ENCODE measurements around the gene HIVEP1. TPM values are rescaled to one million over a fixed set of nuclear protein-coding genes. Genes with fewer than 3 reads are reported as not detected.

Gene HIVEP1
- total RNA-seq, 1 donor from 2014 or later, result 37.1 TPM

DNA sequence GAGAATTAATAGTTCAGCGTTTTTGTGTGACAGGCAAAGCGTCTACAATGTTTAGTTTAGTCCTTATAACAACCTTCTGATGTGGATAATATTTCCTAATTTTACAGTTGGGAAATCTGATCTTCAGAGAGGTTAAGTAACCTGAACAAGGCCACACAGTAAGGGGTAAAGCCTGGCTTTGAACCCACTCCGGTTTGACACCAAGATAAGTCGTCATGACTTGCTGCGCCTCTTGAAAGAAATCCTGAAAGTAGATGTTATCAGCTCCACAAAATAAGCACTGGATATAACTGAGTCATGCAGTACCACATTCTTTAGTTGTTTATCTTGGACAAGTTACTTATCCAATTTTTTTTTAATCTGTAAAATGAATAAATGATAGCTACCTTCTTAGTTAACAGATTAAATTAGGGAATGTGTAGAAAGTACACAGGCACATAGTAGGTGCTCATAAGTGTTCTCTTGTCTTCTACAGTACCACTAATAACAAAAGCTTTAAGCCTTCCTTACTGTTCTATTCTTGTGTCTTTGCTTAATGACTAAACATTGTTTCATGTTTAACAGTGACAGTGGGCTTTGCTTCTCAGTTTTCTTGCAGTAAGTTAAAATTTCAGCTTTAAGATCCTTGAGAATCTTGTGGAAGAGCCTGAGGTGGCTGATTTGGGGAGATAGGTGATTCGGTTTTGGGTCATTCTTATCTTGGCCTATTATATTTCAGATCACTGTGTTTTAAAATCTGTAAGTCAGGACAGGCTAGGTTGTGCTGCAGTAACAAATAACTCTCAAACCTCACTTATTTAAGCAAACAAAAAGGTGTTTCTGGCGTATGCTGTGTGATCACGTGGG is 2.1 kb downstream of the HIVEP1 start:
- H3K4me3 Mint-ChIP-seq (ENCODE audit: unreplicated experiment), result peak overlapping the region; percentile 92
- H3K27ac Mint-ChIP-seq (ENCODE audit: unreplicated experiment), result peak overlapping the region; percentile 88
- TF ChIP-seq, protein P1, sequence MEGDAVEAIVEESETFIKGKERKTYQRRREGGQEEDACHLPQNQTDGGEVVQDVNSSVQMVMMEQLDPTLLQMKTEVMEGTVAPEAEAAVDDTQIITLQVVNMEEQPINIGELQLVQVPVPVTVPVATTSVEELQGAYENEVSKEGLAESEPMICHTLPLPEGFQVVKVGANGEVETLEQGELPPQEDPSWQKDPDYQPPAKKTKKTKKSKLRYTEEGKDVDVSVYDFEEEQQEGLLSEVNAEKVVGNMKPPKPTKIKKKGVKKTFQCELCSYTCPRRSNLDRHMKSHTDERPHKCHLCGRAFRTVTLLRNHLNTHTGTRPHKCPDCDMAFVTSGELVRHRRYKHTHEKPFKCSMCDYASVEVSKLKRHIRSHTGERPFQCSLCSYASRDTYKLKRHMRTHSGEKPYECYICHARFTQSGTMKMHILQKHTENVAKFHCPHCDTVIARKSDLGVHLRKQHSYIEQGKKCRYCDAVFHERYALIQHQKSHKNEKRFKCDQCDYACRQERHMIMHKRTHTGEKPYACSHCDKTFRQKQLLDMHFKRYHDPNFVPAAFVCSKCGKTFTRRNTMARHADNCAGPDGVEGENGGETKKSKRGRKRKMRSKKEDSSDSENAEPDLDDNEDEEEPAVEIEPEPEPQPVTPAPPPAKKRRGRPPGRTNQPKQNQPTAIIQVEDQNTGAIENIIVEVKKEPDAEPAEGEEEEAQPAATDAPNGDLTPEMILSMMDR (IDR thresholded peaks at IDR 0.05; ENCODE audit: partially characterized antibody, unreplicated experiment), result no peak
- DNase-seq, result no peak
- peaks cover 16% of the 10 kb centered on the region for H3K4me1 Mint-ChIP-seq (ENCODE audit: low read depth, unreplicated experiment)
- peaks cover 8% of the 10 kb centered on the region for H3K9me3 Mint-ChIP-seq (ENCODE audit: unreplicated experiment)
- peaks cover 12% of the 10 kb centered on the region for H3K36me3 Mint-ChIP-seq (ENCODE audit: unreplicated experiment)
- peaks cover 10% of the 10 kb centered on the region for H3K27me3 Mint-ChIP-seq (ENCODE audit: unreplicated experiment)

DNA sequence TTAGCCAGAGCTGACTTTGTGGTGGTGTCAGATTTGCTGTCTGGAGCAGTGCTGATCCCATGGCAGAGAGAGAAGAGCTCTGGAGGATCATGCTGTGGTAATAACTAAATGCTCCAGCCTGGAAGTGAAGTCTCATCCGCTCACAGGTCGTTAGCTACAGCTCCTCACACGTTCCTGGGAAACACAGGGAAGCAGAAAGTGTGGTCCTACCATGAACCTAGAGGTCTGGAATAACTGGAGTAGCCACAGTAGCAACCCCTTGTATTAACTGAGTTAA is 2.7 kb downstream of the HIVEP1 start:
- peak overlapping the region; percentile 67 for H3K4me3 Mint-ChIP-seq (ENCODE audit: unreplicated experiment)
- peaks cover 8% of the 10 kb centered on the region for H3K27me3 Mint-ChIP-seq (ENCODE audit: unreplicated experiment)
- TF ChIP-seq, protein P1 (IDR thresholded peaks at IDR 0.05; ENCODE audit: partially characterized antibody, unreplicated experiment), result no peak
- peaks cover 14% of the 10 kb centered on the region for H3K4me1 Mint-ChIP-seq (ENCODE audit: low read depth, unreplicated experiment)
- no peak for DNase-seq
- H3K27ac Mint-ChIP-seq (ENCODE audit: unreplicated experiment), result no peak overlapping the region
- peaks cover 12% of the 10 kb centered on the region for H3K36me3 Mint-ChIP-seq (ENCODE audit: unreplicated experiment)
- H3K9me3 Mint-ChIP-seq (ENCODE audit: unreplicated experiment), result peaks cover 7% of the 10 kb centered on the region

DNA sequence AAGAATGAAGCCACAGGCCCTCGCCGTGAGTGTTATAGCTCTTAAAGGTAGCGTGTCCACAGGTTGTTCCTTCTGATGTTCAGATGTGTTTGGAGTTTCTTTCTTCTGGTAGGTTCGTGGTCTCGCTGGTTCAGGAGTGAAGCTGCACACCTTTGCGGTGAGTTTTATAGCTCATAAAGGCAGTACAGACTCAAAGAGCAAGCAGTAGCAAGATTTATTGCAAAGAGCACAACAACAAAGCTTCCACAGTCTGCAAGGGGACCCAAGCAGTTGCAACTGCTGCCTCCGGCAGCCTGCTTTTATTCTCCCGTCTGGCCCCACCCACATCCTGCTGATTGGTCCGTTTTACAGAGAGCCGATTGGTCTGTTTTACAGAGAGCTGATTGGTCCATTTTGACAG is 5.2 kb downstream of the HIVEP1 start:
- Mint-ChIP-seq H3K4me3 (ENCODE audit: unreplicated experiment) (no peak overlapping the region), H3K27ac (ENCODE audit: unreplicated experiment) (no peak overlapping the region), H3K9me3 (ENCODE audit: unreplicated experiment) (peaks cover 7% of the 10 kb centered on the region), H3K27me3 (ENCODE audit: unreplicated experiment) (peaks cover 5% of the 10 kb centered on the region), H3K36me3 (ENCODE audit: unreplicated experiment) (peaks cover 21% of the 10 kb centered on the region), H3K4me1 (ENCODE audit: low read depth, unreplicated experiment) (peaks cover 9% of the 10 kb centered on the region)
- TF ChIP-seq, protein P1 (IDR thresholded peaks at IDR 0.05; ENCODE audit: partially characterized antibody, unreplicated experiment), result no peak
- DNase-seq, result no peak

DNA sequence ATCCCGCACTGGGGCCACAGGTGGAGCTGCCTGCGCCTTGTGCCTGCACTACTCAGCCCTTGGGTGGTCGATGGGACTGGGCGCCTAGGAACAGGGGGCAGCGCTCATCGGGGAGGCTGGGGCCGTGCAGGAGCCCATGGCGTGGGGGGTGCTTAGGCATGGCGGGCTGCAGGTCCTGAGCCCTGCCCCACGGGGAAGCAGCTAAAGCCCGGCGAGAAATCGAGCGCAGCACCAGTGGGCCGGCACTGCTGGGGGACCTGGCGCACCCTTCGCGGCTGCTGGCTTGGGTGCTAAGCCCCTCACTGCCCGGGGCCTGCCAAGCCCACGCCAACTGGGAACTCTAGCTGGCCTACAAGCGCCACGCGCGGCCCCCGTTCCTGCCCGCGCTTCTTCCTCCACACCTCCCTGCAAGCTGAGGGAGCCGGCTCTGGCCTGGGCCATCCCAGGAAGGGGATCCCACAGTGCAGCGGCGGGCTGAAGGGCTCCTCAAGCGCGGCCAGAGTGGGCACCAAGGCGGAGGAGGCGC is 5.8 kb downstream of the HIVEP1 start:
- Mint-ChIP-seq H3K36me3 (ENCODE audit: unreplicated experiment) (peaks cover 21% of the 10 kb centered on the region), H3K27ac (ENCODE audit: unreplicated experiment) (no peak overlapping the region), H3K4me1 (ENCODE audit: low read depth, unreplicated experiment) (peaks cover 9% of the 10 kb centered on the region), H3K9me3 (ENCODE audit: unreplicated experiment) (peaks cover 4% of the 10 kb centered on the region), H3K4me3 (ENCODE audit: unreplicated experiment) (no peak overlapping the region), H3K27me3 (ENCODE audit: unreplicated experiment) (peaks cover 4% of the 10 kb centered on the region)
- TF ChIP-seq, protein P1 (IDR thresholded peaks at IDR 0.05; ENCODE audit: partially characterized antibody, unreplicated experiment), result no peak
- no peak for DNase-seq

GRCh38 chr6:12020187-12020791 is 8.2 kb downstream of the HIVEP1 start:
- Mint-ChIP-seq H3K27me3 (ENCODE audit: unreplicated experiment) (no peaks in the 10 kb centered on the region), H3K9me3 (ENCODE audit: unreplicated experiment) (no peaks in the 10 kb centered on the region), H3K27ac (ENCODE audit: unreplicated experiment) (no peak overlapping the region), H3K4me3 (ENCODE audit: unreplicated experiment) (no peak overlapping the region), H3K36me3 (ENCODE audit: unreplicated experiment) (peaks cover 21% of the 10 kb centered on the region), H3K4me1 (ENCODE audit: low read depth, unreplicated experiment) (peaks cover 3% of the 10 kb centered on the region)
- DNase-seq, result no peak
- TF ChIP-seq, protein P1 (IDR thresholded peaks at IDR 0.05; ENCODE audit: partially characterized antibody, unreplicated experiment), result no peak
